HEK293T (cell line): Measurements from ENCODE around the gene FRYL.

Experiments used
- ARNT ChIP-seq: fragments of 450-650 bp; IDR thresholded peaks from 2 replicates; pipeline ENCODE4 v1.6.1; 2017; ENCODE audit warnings: mild to moderate bottlenecking
- FOXM1 ChIP-seq: fragments of 450-650 bp; IDR thresholded peaks from 2 replicates; pipeline ENCODE4 v1.6.1; 2017; ENCODE audit warnings: mild to moderate bottlenecking, borderline replicate concordance
- HDGF ChIP-seq: fragments of 450-650 bp; IDR thresholded peaks from 2 replicates; pipeline ENCODE4 v1.6.1; 2017; ENCODE audit warnings: antibody characterized with exemption, borderline replicate concordance
- NFRKB ChIP-seq: fragments of 450-650 bp; IDR thresholded peaks from 2 replicates; pipeline ENCODE4 v1.6.1; 2016; ENCODE audit warnings: mild to moderate bottlenecking, moderate library complexity
- SUZ12 ChIP-seq: fragments of 450-650 bp; IDR thresholded peaks from 2 replicates; pipeline ENCODE4 v1.6.1; 2016; ENCODE audit warnings: mild to moderate bottlenecking
- TARDBP ChIP-seq: fragments of 450-650 bp; IDR thresholded peaks from 2 replicates; pipeline ENCODE4 v1.6.1; 2016
- ZNF384 ChIP-seq: fragments of 450-650 bp; IDR thresholded peaks from 2 replicates; pipeline ENCODE4 v1.6.1; 2016

DNA sequence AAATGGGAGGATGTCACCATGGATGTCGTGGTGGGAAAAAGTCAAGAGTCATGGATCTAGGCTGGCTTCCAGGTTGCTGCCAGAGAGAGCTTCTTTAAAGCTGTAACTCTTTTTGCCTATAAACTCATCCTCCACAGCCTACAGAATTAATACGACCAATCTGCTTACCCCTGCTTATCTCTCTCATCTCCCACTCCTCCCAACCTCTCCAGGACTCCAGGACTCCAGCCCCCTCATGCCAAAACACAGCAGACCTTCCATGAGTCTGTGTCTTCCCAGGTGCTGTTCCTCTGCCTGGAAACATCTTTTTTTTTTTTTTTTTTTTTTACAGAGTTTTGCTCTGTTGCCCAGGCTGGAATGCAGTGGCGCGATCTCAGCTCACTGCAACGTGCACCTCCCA, 312.2 kb downstream of the FRYL start:
- no peak for TF ChIP-seq ZNF384
- no peak for TF ChIP-seq ARNT
- TF ChIP-seq SUZ12: no peak
- TF ChIP-seq FOXM1: no peak
- no peak for TF ChIP-seq TARDBP
- no peak for TF ChIP-seq NFRKB
- no peak for TF ChIP-seq HDGF
